Measurements from ENCODE around the gene CORO2A. TPM values are rescaled to one million over a fixed set of nuclear protein-coding genes. Genes with fewer than 3 reads are reported as not detected.

The CORO2A gene
- total and polyA plus RNA-seq, 4 donors, result 1.7 to 7.9 (median 5.1) TPM

GRCh38 chr9:98087420-98088354, 104.8 kb downstream of the CORO2A start:
- DNase-seq (ENCODE audit: low read depth in 4 of 6, low spot score in 6 of 6), result peak; percentile 7 to 85 (median 33)
- peaks cover 5% of the 10 kb centered on the region for H3K36me3 ChIP-seq (ENCODE audit: control insufficient read depth, insufficient read depth, low read length)
- H3K27ac ChIP-seq (ENCODE audit: low read depth, low read length), result no peak overlapping the region
- H3K27me3 ChIP-seq (ENCODE audit: control insufficient read depth, insufficient read depth, low read length), result peaks cover 5% of the 10 kb centered on the region
- WGBS (ENCODE audit: insufficient coverage), result 9% methylated on average over 88 of the region's 92 CpGs
- H3K4me3 ChIP-seq (ENCODE audit: low read depth, low read length), result peak overlapping the region; percentile 9
- H3K4me1 ChIP-seq (ENCODE audit: control insufficient read depth, insufficient read depth, low read length), result peaks cover 15% of the 10 kb centered on the region
- no peaks in the 10 kb centered on the region for H3K9me3 ChIP-seq (ENCODE audit: control insufficient read depth, insufficient read depth, low read length)

GRCh38 chr9:98086461-98086860, 106.0 kb downstream of the CORO2A start:
- 98% methylated on average over 4 of the region's 4 CpGs for WGBS (ENCODE audit: insufficient coverage)
- peaks cover 13% of the 10 kb centered on the region for H3K4me1 ChIP-seq (ENCODE audit: control insufficient read depth, insufficient read depth, low read length)
- no peaks in the 10 kb centered on the region for H3K9me3 ChIP-seq (ENCODE audit: control insufficient read depth, insufficient read depth, low read length)
- no peak for DNase-seq (ENCODE audit: low read depth in 4 of 6, low spot score in 6 of 6)
- no peak overlapping the region for H3K4me3 ChIP-seq (ENCODE audit: low read depth, low read length)
- no peak overlapping the region for H3K27ac ChIP-seq (ENCODE audit: low read depth, low read length)
- peaks cover 7% of the 10 kb centered on the region for H3K36me3 ChIP-seq (ENCODE audit: control insufficient read depth, insufficient read depth, low read length)
- no peaks in the 10 kb centered on the region for H3K27me3 ChIP-seq (ENCODE audit: control insufficient read depth, insufficient read depth, low read length)

- peak in 1 of 6 donors; percentile 25 for DNase-seq (ENCODE audit: low read depth in 4 of 6, low spot score in 6 of 6)
- H3K27ac ChIP-seq (ENCODE audit: low read depth, low read length), result no peak overlapping the region
- WGBS (ENCODE audit: insufficient coverage), result 55% methylated on average over 7 of the region's 7 CpGs
Measured at GRCh38 chr9:98085944-98086343, 106.5 kb downstream of the CORO2A start.

DNA sequence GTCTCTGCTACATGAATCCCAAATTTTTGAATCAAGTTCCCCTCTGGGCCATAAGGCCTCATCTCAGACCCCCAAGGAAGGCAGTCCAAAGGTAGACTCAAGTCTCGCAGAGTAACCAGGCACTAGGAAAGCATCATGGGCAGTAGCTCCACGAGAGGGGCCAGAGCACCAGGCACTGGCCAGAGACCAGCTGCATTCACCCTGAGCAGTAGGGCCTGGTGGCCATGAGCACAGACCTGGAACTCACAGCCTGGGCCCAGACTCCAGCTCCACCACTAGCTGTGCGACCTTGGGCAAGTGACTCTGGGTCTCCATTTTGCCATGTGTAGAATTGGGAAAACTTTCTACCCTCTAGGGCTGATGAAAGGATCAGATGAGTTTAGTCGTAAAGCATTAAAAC, 107.4 kb downstream of the CORO2A start:
- peaks cover 13% of the 10 kb centered on the region for H3K4me1 ChIP-seq (ENCODE audit: control insufficient read depth, insufficient read depth, low read length)
- H3K27ac ChIP-seq (ENCODE audit: low read depth, low read length), result no peak overlapping the region
- DNase-seq (ENCODE audit: low read depth in 4 of 6, low spot score in 6 of 6), result no peak
- H3K4me3 ChIP-seq (ENCODE audit: low read depth, low read length), result no peak overlapping the region
- no peaks in the 10 kb centered on the region for H3K27me3 ChIP-seq (ENCODE audit: control insufficient read depth, insufficient read depth, low read length)
- 97% methylated on average over 2 of the region's 4 CpGs for WGBS (ENCODE audit: insufficient coverage)
- H3K36me3 ChIP-seq (ENCODE audit: control insufficient read depth, insufficient read depth, low read length), result peaks cover 15% of the 10 kb centered on the region
- no peaks in the 10 kb centered on the region for H3K9me3 ChIP-seq (ENCODE audit: control insufficient read depth, insufficient read depth, low read length)

More at GRCh38 chr9:98085944-98086343, 106.5 kb downstream of the CORO2A start:
- Histone ChIP-seq H3K4me1 (ENCODE audit: control insufficient read depth, insufficient read depth, low read length) (peaks cover 13% of the 10 kb centered on the region), H3K27me3 (ENCODE audit: control insufficient read depth, insufficient read depth, low read length) (no peaks in the 10 kb centered on the region), H3K9me3 (ENCODE audit: control insufficient read depth, insufficient read depth, low read length) (no peaks in the 10 kb centered on the region), H3K36me3 (ENCODE audit: control insufficient read depth, insufficient read depth, low read length) (peaks cover 12% of the 10 kb centered on the region), H3K4me3 (ENCODE audit: low read depth, low read length) (no peak overlapping the region)

DNA sequence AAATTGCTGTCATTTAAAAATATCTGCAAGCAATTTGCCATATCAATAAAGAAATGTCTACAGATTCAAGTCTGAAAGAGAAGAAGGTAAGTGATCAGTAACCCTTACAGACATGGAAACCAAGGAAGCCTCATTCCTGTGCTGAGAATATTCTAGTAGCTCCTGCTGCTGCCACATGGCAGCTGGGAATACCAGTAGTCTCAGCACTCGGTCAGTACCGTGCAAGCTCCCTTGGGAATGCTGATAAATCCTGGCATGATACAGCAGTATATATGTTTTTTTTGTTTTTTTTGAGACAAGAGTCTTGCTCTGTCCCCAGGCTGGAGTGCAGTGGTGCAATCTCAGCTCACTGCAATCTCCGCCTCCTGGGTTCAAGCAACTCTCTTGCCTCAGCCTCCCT, 108.0 kb downstream of the CORO2A start:
- WGBS (ENCODE audit: insufficient coverage), result 73% methylated on average over 3 of the region's 3 CpGs
- Histone ChIP-seq H3K4me3 (ENCODE audit: low read depth, low read length) (no peak overlapping the region), H3K27ac (ENCODE audit: low read depth, low read length) (no peak overlapping the region)

GRCh38 chr9:98083566-98084183, 108.8 kb downstream of the CORO2A start:
- peaks cover 19% of the 10 kb centered on the region for H3K36me3 ChIP-seq (ENCODE audit: control insufficient read depth, insufficient read depth, low read length)
- no peak overlapping the region for H3K27ac ChIP-seq (ENCODE audit: low read depth, low read length)
- whole genome bisulfite sequencing (ENCODE audit: insufficient coverage), result 97% methylated on average over 4 of the region's 7 CpGs
- no peak overlapping the region for H3K4me3 ChIP-seq (ENCODE audit: low read depth, low read length)
- no peak for DNase-seq (ENCODE audit: low read depth in 4 of 6, low spot score in 6 of 6)
- H3K27me3 ChIP-seq (ENCODE audit: control insufficient read depth, insufficient read depth, low read length), result no peaks in the 10 kb centered on the region
- H3K9me3 ChIP-seq (ENCODE audit: control insufficient read depth, insufficient read depth, low read length), result no peaks in the 10 kb centered on the region
- H3K4me1 ChIP-seq (ENCODE audit: control insufficient read depth, insufficient read depth, low read length), result peaks cover 13% of the 10 kb centered on the region

More for the DNA sequence above, 108.0 kb downstream of the CORO2A start:
- H3K4me1 ChIP-seq (ENCODE audit: control insufficient read depth, insufficient read depth, low read length), result peaks cover 13% of the 10 kb centered on the region
- H3K36me3 ChIP-seq (ENCODE audit: control insufficient read depth, insufficient read depth, low read length), result peaks cover 19% of the 10 kb centered on the region
- no peaks in the 10 kb centered on the region for H3K27me3 ChIP-seq (ENCODE audit: control insufficient read depth, insufficient read depth, low read length)
- DNase-seq (ENCODE audit: low read depth in 4 of 6, low spot score in 6 of 6), result no peak
- no peaks in the 10 kb centered on the region for H3K9me3 ChIP-seq (ENCODE audit: control insufficient read depth, insufficient read depth, low read length)

GRCh38 chr9:98083061-98083501, 109.4 kb downstream of the CORO2A start:
- no peaks in the 10 kb centered on the region for H3K9me3 ChIP-seq (ENCODE audit: control insufficient read depth, insufficient read depth, low read length)
- WGBS (ENCODE audit: insufficient coverage), result 80% methylated on average over 1 of the region's 2 CpGs
- H3K27me3 ChIP-seq (ENCODE audit: control insufficient read depth, insufficient read depth, low read length), result no peaks in the 10 kb centered on the region
- no peak overlapping the region for H3K27ac ChIP-seq (ENCODE audit: low read depth, low read length)
- H3K4me3 ChIP-seq (ENCODE audit: low read depth, low read length), result no peak overlapping the region
- no peak for DNase-seq (ENCODE audit: low read depth in 4 of 6, low spot score in 6 of 6)
- H3K36me3 ChIP-seq (ENCODE audit: control insufficient read depth, insufficient read depth, low read length), result peaks cover 21% of the 10 kb centered on the region
- H3K4me1 ChIP-seq (ENCODE audit: control insufficient read depth, insufficient read depth, low read length), result peaks cover 13% of the 10 kb centered on the region

DNA sequence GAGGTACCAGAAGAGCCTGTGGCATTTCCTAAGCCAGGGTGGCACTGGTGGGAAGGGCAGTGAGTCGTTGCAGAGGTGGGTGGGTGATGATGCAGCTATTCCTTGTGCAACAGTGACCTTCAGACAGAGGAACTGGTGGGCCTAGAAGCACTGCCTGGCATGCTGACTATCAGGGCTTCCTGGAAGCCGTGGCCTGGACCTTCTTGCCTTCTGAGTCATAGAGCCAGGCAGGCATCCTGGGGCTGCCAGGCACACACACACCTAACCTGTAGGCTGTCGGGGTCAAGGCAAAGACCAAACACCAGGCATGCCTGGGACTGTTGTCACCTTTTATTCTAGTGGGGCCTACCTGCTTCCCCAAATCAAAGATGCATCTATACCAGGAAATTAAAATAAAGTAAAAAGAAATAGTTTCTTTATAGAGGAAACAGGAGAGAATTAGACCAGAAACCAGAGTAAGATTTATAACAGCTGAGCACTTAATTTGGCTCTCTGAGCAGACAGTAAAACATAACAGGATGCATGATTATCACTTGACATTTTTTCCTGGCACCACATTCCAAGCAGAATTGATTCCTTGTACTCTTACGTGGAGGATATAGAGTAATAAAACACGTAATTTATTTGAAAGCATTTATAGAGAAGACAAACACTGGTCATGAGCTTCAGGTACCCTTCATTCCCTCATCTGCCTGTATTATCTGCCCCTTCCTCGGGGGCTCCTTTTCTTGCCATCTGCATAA, 110.8 kb downstream of the CORO2A start:
- WGBS (ENCODE audit: insufficient coverage), result 81% methylated on average over 3 of the region's 6 CpGs
- no peak overlapping the region for H3K27ac ChIP-seq (ENCODE audit: low read depth, low read length)
- no peaks in the 10 kb centered on the region for H3K27me3 ChIP-seq (ENCODE audit: control insufficient read depth, insufficient read depth, low read length)
- no peaks in the 10 kb centered on the region for H3K9me3 ChIP-seq (ENCODE audit: control insufficient read depth, insufficient read depth, low read length)
- DNase-seq (ENCODE audit: low read depth in 4 of 6, low spot score in 6 of 6), result no peak
- H3K36me3 ChIP-seq (ENCODE audit: control insufficient read depth, insufficient read depth, low read length), result peaks cover 24% of the 10 kb centered on the region
- H3K4me1 ChIP-seq (ENCODE audit: control insufficient read depth, insufficient read depth, low read length), result peaks cover 6% of the 10 kb centered on the region
- no peak overlapping the region for H3K4me3 ChIP-seq (ENCODE audit: low read depth, low read length)

GRCh38 chr9:98080780-98081179, 111.7 kb downstream of the CORO2A start:
- DNase-seq (ENCODE audit: low read depth in 4 of 6, low spot score in 6 of 6), result no peak
- 91% methylated on average over 12 of the region's 12 CpGs for WGBS (ENCODE audit: insufficient coverage)
- H3K36me3 ChIP-seq (ENCODE audit: control insufficient read depth, insufficient read depth, low read length), result peaks cover 24% of the 10 kb centered on the region
- H3K4me3 ChIP-seq (ENCODE audit: low read depth, low read length), result no peak overlapping the region
- no peaks in the 10 kb centered on the region for H3K27me3 ChIP-seq (ENCODE audit: control insufficient read depth, insufficient read depth, low read length)
- peaks cover under 1% of the 10 kb centered on the region for H3K4me1 ChIP-seq (ENCODE audit: control insufficient read depth, insufficient read depth, low read length)
- H3K27ac ChIP-seq (ENCODE audit: low read depth, low read length), result no peak overlapping the region
- no peaks in the 10 kb centered on the region for H3K9me3 ChIP-seq (ENCODE audit: control insufficient read depth, insufficient read depth, low read length)

Measured in spinal cord (tissue), 10 donors.